Activated naive CD8-positive, alpha-beta T cell treated with anti-CD3 and anti-CD28 coated beads, Interleukin-2, amount 10 ng/mL, durations not matched to agents 7 days and 5 days (primary cell): ENCODE data around the gene PRKCB. TPM values are rescaled to one million over a fixed set of nuclear protein-coding genes. Genes with fewer than 3 reads are reported as not detected.
"Not testable (repeated sequence)": the region's sequence is repeated elsewhere in the genome, so short reads cannot be mapped to it uniquely, and the experiment has no call there.

ENCODE experiments used
- ATAC-seq: fragments of 150-1000 bp; cut with Tn5 transposase; one replicate; pipeline ENCODE4 v1.10.0; 2021; ENCODE audit warnings: low read depth, moderate library complexity
- POLR2A ChIA-PET: fragments of 350-600 bp; sonication (Branson Sonifier 250); formaldehyde crosslinking; loops from one replicate; lab custom pipeline; 2021; ENCODE audit warnings: antibody characterized with exemption; lab: Charles Lee
- DNase-seq: peaks from one replicate; pipeline ENCODE4 v3.0.0; 2021
- H3K27ac Mint-ChIP-seq: one replicate; pipeline ENCODE4 v1.8.0; 2022; ENCODE audit warnings: mild to moderate bottlenecking, mixed read lengths
- H3K27me3 Mint-ChIP-seq: one replicate; pipeline ENCODE4 v1.8.0; 2022; ENCODE audit warnings: mild to moderate bottlenecking, moderate library complexity, mixed read lengths
- H3K36me3 Mint-ChIP-seq: one replicate; pipeline ENCODE4 v1.8.0; 2021; ENCODE audit warnings: mild to moderate bottlenecking, mixed read lengths
- H3K4me1 Mint-ChIP-seq: one replicate; pipeline ENCODE4 v1.8.0; 2021; ENCODE audit warnings: mixed read lengths
- H3K4me3 Mint-ChIP-seq: one replicate; pipeline ENCODE4 v1.8.0; 2022; ENCODE audit warnings: mild to moderate bottlenecking, moderate library complexity, mixed read lengths
- H3K9me3 Mint-ChIP-seq: one replicate; pipeline ENCODE4 v1.8.0; 2021; ENCODE audit warnings: mixed read lengths
- total RNA-seq, 2 experiments: library from RNA; stranded (reverse); gene quantifications; one replicate each; pipeline ENCODE4 v1.2.3, GENCODE V29; 2021

PRKCB gene
- total RNA-seq, 2 experiments from 2014 or later = 120 to 123 TPM

DNA sequence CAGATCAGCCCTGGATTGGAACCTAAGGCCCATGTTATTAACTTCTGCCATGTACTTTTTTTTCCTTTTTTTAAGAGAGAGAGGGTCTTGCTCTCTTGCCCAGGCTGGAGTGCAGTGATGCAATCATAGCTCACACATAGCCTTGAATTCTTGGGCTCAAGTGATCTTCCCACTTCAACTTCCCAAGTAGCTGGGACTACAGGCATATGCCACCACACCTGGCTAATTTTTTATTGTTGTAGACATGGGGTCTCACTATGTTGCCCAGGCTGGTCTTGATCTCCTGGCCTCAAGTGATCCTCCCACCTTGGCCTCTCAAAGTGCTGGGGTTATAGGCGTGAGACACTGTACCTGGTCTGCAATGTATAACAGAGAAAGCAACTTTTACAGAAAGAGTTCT, 194.1 kb downstream of the PRKCB start:
- H3K36me3 Mint-ChIP-seq = peaks cover 39% of the 10 kb centered on the region
- H3K4me1 Mint-ChIP-seq = peaks cover 33% of the 10 kb centered on the region
- not testable (repeated sequence) for ATAC-seq, H3K27me3 Mint-ChIP-seq, H3K9me3 Mint-ChIP-seq, DNase-seq, H3K27ac Mint-ChIP-seq, H3K4me3 Mint-ChIP-seq
- POLR2A ChIA-PET = interaction anchor here (1.2 kb wide), 1 partner anchor 15 kb away, joined by 7 read pairs; no protein-coding TSS in a partner anchor

DNA sequence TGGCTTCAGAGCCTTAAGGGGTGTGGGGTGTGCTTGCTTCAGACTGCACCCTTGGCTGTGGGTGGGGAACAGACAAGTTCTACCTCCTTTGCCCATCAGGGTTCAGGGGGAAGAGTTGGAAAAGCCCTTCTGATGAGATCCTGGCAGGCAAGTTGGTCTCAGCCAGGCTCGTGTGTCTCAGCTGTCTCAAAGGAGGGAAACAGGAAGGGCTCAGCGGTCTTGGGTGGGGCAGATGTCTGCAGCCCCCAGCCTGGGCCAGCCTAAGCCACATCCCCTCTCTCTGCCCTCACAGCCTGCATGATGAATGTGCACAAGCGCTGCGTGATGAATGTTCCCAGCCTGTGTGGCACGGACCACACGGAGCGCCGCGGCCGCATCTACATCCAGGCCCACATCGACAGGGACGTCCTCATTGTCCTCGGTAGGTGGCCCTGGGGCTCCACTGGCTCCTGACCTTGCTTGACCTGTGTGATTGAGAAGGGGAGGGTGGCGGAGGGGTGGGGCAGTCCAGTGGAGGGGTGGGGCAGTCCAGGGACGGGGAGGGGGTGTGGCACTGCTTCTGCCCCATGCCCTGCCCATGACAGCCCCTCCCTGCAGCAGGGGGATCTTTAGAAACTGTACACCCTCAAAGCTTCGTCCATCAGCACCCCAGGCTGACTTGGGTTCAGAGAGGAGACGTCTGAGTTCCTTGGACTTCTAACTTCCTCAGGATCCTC, 199.5 kb downstream of the PRKCB start:
- Mint-ChIP-seq H3K36me3 (peaks cover 46% of the 10 kb centered on the region), H3K9me3 (peaks cover 3% of the 10 kb centered on the region), H3K4me3 (peak overlapping the region; percentile 73), H3K27ac (peak overlapping the region; percentile 76), H3K27me3 (no peaks in the 10 kb centered on the region), H3K4me1 (peaks cover 51% of the 10 kb centered on the region)
- peak; percentile 90 for ATAC-seq
- DNase-seq = peak; percentile 62
- POLR2A ChIA-PET = interaction anchor here (0.7 to 0.9 kb wide), 2 partner anchors 25 to 85 kb away, joined by 3 read pairs; no protein-coding TSS in a partner anchor

DNA sequence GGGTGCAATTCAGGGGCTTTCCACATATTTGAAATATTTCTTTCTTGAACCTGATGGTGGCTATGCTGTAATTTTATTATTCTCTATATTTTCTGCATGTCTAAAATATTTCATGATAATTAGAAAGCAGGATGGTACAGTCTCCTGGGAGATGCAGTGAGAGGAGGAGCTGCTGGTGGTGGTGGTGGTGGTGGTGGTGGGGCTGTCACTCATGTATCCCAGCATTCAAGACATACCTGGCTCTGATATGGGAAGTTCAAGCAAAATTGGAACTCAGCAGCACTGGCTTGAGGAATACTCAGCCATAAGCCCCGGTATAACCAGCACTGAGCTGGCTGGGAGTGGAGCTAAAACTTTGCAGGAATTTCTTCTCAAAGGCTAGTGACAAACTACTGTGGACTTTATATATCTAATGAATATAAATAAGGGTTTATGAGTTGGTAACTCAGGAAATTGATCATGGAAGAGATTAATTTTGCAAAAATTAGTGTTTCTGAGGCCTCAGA, 200.3 kb downstream of the PRKCB start:
- DNase-seq (no peak), ATAC-seq (no peak)
- Mint-ChIP-seq H3K36me3 (peaks cover 46% of the 10 kb centered on the region), H3K27ac (peak overlapping the region; percentile 28), H3K27me3 (no peaks in the 10 kb centered on the region), H3K4me3 (peak overlapping the region; percentile 73), H3K4me1 (peaks cover 47% of the 10 kb centered on the region), H3K9me3 (peaks cover 3% of the 10 kb centered on the region)
- POLR2A ChIA-PET = no interaction called here

DNA sequence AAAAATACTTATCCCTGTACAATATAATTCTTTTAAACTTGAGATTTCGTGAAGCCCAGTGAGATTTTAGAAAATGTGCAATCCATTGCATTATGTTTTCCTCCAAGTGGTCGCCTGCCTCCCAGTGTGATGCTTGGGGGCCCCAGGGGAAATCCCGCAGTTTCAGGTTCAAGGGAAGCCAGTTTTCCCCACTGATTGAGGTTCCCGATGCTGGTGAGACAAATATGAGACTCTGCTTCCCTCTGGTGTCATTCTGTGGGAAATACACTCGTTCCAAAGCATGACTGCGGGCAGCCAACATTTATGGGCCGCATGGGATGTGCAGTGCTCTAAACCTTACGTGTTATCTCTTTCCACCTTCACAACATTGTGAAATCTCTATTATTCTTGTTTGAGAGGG, 200.8 kb downstream of the PRKCB start:
- Mint-ChIP-seq H3K4me3 (no peak overlapping the region), H3K36me3 (peaks cover 41% of the 10 kb centered on the region), H3K4me1 (peaks cover 42% of the 10 kb centered on the region), H3K27me3 (no peaks in the 10 kb centered on the region), H3K9me3 (peaks cover 3% of the 10 kb centered on the region), H3K27ac (peak overlapping the region; percentile 26)
- ATAC-seq = no peak
- POLR2A ChIA-PET = no interaction called here
- DNase-seq = no peak

DNA sequence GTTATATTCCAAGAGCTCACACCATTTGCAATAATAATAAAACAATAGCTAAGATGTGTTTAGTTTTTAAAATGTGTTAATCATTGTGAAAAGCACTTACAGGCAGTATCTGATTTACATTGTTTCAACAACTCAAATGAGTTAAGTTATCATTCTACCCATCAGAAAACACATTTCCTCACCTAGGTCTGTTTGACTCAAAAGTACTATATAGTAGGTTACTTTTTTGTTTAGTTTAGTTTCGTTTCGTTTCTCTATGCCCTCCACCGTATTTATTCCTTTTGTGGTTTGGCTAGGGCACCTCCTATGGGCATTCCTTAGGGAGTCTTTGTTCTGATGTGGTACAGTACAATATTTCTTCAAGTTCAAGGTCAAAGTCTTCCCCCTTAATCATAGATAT, 201.6 kb downstream of the PRKCB start:
- ATAC-seq (no peak), DNase-seq (no peak)
- peaks cover 34% of the 10 kb centered on the region for H3K36me3 Mint-ChIP-seq
- H3K4me1 Mint-ChIP-seq = peaks cover 38% of the 10 kb centered on the region
- POLR2A ChIA-PET = no interaction called here
- peaks cover 3% of the 10 kb centered on the region for H3K9me3 Mint-ChIP-seq
- no peak overlapping the region for H3K27ac Mint-ChIP-seq
- no peak overlapping the region for H3K4me3 Mint-ChIP-seq
- no peaks in the 10 kb centered on the region for H3K27me3 Mint-ChIP-seq

DNA sequence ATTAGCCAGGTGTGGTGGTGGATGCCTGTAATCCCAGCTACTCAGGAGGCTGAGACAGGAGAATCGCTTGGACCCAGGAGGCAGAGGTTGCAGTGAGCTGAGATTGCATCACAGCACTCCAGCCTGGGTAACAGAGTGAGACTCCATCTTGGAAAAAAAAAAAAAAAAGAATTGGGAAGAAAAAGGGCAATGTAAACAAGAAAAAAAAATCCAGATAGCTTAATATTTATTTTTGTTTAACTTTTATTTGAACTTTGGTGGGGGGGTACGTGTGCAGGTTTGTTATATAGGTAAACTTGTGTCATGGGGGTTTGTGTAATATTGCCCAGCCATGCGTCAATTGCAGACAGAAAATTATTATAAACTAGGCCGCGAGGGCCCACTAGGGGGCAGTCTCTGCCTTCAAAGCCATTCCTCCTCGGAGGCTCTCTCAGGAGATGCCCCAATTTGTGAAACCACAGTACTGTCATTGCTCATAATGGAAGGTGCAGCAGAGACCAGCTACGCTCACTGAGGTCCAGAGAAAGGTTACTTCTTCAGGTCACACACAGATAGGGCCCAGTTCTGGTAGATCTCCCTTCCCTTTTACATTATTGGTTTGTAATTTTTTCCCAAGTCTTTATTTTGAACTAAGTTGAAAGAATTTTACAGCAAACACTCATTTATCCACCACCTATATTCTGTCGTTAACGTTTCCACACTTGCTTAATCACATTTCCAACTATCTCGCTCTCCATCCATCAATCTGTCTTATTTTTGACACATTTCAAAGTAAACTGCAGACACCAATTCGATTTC, 206.2 kb downstream of the PRKCB start:
- POLR2A ChIA-PET = no interaction called here
- Mint-ChIP-seq H3K4me1 (peaks cover 12% of the 10 kb centered on the region), H3K27ac (no peak overlapping the region), H3K9me3 (no peaks in the 10 kb centered on the region), H3K27me3 (no peaks in the 10 kb centered on the region), H3K4me3 (no peak overlapping the region), H3K36me3 (peaks cover 11% of the 10 kb centered on the region)
- ATAC-seq (peak; percentile 78), DNase-seq (peak; percentile 76)

DNA sequence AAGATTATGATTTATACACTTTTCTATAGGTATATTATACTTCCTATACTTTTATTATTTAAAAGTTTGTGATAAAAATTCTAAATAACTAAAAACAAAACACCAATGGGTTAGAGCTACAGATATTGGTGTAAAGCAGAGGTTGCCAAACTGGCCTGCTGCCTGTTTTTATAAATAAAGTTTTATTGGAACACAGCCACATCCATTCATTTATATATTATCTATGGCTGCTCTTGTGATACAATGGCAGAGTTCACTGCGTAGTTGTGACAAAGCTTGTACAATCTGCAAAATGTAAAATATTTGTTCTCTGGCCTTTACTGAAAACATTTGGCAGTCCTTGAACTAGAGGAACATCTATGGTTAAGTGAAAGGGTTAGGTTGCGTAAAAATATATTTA, 208.7 kb downstream of the PRKCB start:
- DNase-seq (no peak), ATAC-seq (no peak)
- H3K4me3 Mint-ChIP-seq = no peak overlapping the region
- H3K27ac Mint-ChIP-seq = no peak overlapping the region
- peaks cover 4% of the 10 kb centered on the region for H3K36me3 Mint-ChIP-seq
- H3K4me1 Mint-ChIP-seq = peaks cover 8% of the 10 kb centered on the region
- no peaks in the 10 kb centered on the region for H3K27me3 Mint-ChIP-seq
- no peaks in the 10 kb centered on the region for H3K9me3 Mint-ChIP-seq
- POLR2A ChIA-PET = no interaction called here

DNA sequence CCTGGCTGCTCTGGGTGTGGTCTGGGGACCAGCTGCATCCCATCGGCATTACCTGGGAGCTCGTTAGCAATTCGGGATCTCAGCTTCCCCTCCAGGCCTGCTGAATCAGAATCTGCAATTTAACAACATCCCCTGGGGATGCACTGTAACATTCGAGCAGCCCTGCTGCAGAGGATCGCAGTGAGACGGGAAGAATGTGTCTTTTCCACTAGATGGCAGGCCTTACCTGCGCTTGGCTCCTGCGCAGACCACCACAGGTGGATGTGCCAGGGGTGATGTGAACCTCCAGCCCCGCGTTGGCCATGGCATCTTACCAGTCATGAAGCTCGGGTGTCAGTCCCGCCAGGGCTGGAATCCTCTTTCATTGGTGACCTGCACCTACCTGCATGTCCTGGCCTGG, 209.9 kb downstream of the PRKCB start:
- POLR2A ChIA-PET = no interaction called here
- ATAC-seq = no peak
- Mint-ChIP-seq H3K4me3 (no peak overlapping the region), H3K36me3 (peaks cover 11% of the 10 kb centered on the region), H3K9me3 (no peaks in the 10 kb centered on the region), H3K4me1 (peaks cover 8% of the 10 kb centered on the region), H3K27ac (no peak overlapping the region), H3K27me3 (no peaks in the 10 kb centered on the region)
- no peak for DNase-seq

DNA sequence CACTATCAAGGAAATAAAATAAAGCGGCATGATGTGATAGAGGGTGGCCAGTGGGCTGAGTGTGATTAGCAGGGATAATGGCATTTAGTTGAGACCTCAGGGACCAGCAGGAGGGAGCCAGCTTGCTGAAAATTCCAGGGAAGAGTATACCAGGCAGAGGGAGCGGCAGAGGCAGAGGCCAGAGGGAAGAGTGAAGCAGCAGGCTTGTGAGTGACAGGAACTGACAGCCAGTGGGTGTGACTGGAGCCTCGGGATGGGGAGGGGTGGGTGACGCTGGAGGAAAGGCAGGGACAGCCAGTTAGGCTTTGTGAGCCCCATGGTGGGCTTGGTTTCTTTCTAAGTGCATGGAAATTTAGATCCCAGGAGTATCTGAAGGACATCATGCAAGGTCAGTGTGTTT, 210.7 kb downstream of the PRKCB start:
- Mint-ChIP-seq H3K36me3 (peaks cover 18% of the 10 kb centered on the region), H3K27ac (no peak overlapping the region), H3K9me3 (no peaks in the 10 kb centered on the region), H3K4me1 (peaks cover 10% of the 10 kb centered on the region), H3K4me3 (no peak overlapping the region), H3K27me3 (no peaks in the 10 kb centered on the region)
- POLR2A ChIA-PET = no interaction called here
- DNase-seq (no peak), ATAC-seq (no peak)

DNA sequence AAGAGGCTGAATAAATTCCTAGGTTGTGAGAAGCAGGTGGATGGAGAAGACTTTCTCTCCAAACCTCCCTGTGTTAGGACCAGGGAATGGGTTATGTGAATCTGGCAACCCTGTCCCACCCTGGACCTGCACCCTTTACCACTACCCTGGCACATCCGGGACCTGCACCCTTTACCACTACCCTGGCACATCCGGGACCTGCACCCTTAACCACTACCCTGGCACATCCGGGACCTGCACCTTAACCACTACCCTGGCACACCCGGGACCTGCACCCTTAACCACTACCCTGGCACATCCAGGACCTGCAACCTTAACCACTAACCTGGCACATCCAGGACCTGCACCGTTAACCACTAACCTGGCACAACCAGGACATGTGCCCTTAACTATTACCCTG, 213.3 kb downstream of the PRKCB start:
- no peaks in the 10 kb centered on the region for H3K27me3 Mint-ChIP-seq
- no peak overlapping the region for H3K27ac Mint-ChIP-seq
- H3K4me1 Mint-ChIP-seq = peaks cover 6% of the 10 kb centered on the region
- no peaks in the 10 kb centered on the region for H3K9me3 Mint-ChIP-seq
- H3K4me3 Mint-ChIP-seq = no peak overlapping the region
- POLR2A ChIA-PET = no interaction called here
- peaks cover 27% of the 10 kb centered on the region for H3K36me3 Mint-ChIP-seq
- ATAC-seq (no peak), DNase-seq (no peak)

DNA sequence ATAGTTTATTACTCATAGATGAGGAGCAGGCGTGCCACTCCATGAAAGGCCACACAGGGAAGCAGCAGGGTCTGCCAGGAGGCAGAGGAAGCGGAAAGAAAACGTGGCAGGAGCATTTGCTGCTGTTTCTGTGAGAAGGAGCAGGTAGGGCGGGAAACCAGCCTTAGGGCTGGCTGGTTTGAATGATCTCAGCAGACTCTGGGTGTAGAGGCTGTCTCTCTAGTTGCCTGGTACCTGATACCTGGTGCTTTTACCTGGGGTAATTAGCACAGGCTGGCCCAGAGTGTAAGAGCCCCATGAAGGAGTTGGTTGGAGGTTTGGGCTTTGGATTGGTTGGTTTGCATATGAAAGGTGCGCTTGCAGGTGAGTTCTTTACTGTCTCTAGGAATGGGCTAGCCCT, 215.3 kb downstream of the PRKCB start:
- ATAC-seq (no peak), DNase-seq (no peak)
- Mint-ChIP-seq H3K36me3 (peaks cover 30% of the 10 kb centered on the region), H3K9me3 (no peaks in the 10 kb centered on the region), H3K4me3 (no peak overlapping the region), H3K27ac (no peak overlapping the region), H3K4me1 (peaks cover 4% of the 10 kb centered on the region), H3K27me3 (no peaks in the 10 kb centered on the region)
- POLR2A ChIA-PET = no interaction called here

DNA sequence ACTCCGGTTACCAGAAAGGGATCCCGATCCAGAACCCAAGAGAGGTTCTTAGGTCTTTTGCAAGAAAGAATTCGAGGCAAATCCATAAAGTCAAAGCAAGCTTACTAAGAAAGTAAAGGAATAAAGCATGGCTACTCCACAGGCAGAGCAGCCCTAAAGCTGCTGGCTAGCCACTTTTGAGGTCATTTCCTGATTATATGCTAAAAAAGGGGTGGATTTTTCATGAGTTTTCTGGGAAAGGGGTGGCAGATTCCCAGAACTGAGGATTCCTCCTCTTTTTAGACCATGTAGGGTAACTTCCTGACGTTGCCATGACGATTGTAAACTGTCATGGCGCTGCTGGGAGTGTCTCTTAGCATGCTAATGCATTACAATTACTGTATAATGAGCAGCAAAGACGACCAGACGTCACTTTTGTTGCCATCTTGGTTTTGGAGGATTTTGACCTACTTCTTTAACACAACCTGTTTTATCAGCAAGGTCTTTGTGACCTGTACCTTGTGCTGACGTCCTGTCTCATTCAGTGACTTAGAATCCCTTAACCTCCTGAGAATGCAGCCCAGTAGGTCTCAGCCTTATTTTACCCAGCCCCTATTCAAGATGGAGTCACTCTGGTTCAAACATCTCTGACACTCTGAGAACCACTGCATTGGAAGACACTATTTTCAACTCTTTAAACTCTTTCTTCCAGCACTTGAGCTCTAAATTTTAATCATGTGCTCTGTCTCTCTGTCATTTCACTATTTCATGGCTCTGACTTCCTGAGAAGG, 216.7 kb downstream of the PRKCB start:
- no peaks in the 10 kb centered on the region for H3K27me3 Mint-ChIP-seq
- peaks cover 33% of the 10 kb centered on the region for H3K36me3 Mint-ChIP-seq
- POLR2A ChIA-PET = no interaction called here
- H3K4me3 Mint-ChIP-seq = no peak overlapping the region
- no peaks in the 10 kb centered on the region for H3K9me3 Mint-ChIP-seq
- no peak for ATAC-seq
- peaks cover 3% of the 10 kb centered on the region for H3K4me1 Mint-ChIP-seq
- H3K27ac Mint-ChIP-seq = no peak overlapping the region
- DNase-seq = no peak
